Measurements from ENCODE around the gene LSAMP.

LSAMP gene

GRCh38 chr3:116298151-116298550 is 147.1 kb downstream of the LSAMP start:
- Histone ChIP-seq H3K27ac (ENCODE audit: low read length) (no peak overlapping the region), H3K36me3 (ENCODE audit: control insufficient read depth in 2 of 2, insufficient read depth in 2 of 2, low read length in 2 of 2) (no peaks in the 10 kb centered on the region), H3K4me3 (ENCODE audit: low read length in 2 of 2) (no peak overlapping the region), H3K4me1 (ENCODE audit: control insufficient read depth, insufficient read depth, low read length) (peaks cover 6% of the 10 kb centered on the region), H3K9ac (ENCODE audit: low read length in 2 of 2) (no peak overlapping the region), H3K9me3 (ENCODE audit: control insufficient read depth in 2 of 2, low read length in 2 of 2) (no peaks in the 10 kb centered on the region), H3K27me3 (ENCODE audit: control insufficient read depth in 1 of 2, insufficient read depth in 2 of 2, low read length in 2 of 2) (no peaks in the 10 kb centered on the region)

GRCh38 chr3:116291141-116291540 is 154.1 kb downstream of the LSAMP start:
- no peaks in the 10 kb centered on the region for H3K9me3 ChIP-seq (ENCODE audit: control insufficient read depth in 2 of 2, low read length in 2 of 2)
- H3K4me3 ChIP-seq (ENCODE audit: low read length in 2 of 2) = no peak overlapping the region
- H3K9ac ChIP-seq (ENCODE audit: low read length in 2 of 2) = no peak overlapping the region
- H3K36me3 ChIP-seq (ENCODE audit: control insufficient read depth in 2 of 2, insufficient read depth in 2 of 2, low read length in 2 of 2) = no peaks in the 10 kb centered on the region
- no peak overlapping the region for H3K27ac ChIP-seq (ENCODE audit: low read length)
- no peaks in the 10 kb centered on the region for H3K27me3 ChIP-seq (ENCODE audit: control insufficient read depth in 1 of 2, insufficient read depth in 2 of 2, low read length in 2 of 2)
- no peaks in the 10 kb centered on the region for H3K4me1 ChIP-seq (ENCODE audit: control insufficient read depth, insufficient read depth, low read length)

DNA sequence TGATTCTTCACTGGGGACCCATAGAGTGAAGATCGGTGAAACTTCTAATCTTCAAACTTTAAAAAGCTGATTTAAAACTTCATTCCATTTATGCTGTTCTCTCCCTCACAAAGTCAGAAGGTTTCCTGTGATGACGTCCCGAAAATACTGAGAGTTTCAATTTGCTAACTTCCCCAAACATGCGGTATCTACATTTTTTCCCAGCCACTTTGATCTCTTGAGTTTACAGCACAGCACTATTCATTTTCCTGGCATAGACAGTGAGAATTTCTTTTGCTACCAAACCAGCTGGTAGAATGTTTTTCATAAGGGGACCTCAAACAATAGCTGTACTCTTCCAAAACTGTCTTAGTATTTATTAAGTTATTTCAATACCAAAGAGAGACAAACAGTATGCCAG is 156.8 kb downstream of the LSAMP start:
- Histone ChIP-seq H3K9ac (ENCODE audit: low read length in 2 of 2) (no peak overlapping the region), H3K27me3 (ENCODE audit: control insufficient read depth in 1 of 2, insufficient read depth in 2 of 2, low read length in 2 of 2) (no peaks in the 10 kb centered on the region), H3K4me1 (ENCODE audit: control insufficient read depth, insufficient read depth, low read length) (no peaks in the 10 kb centered on the region), H3K27ac (ENCODE audit: low read length) (no peak overlapping the region), H3K9me3 (ENCODE audit: control insufficient read depth in 2 of 2, low read length in 2 of 2) (no peaks in the 10 kb centered on the region), H3K4me3 (ENCODE audit: low read length in 2 of 2) (peak overlapping the region in 1 of 2 donors; percentile 47), H3K36me3 (ENCODE audit: control insufficient read depth in 2 of 2, insufficient read depth in 2 of 2, low read length in 2 of 2) (no peaks in the 10 kb centered on the region)

DNA sequence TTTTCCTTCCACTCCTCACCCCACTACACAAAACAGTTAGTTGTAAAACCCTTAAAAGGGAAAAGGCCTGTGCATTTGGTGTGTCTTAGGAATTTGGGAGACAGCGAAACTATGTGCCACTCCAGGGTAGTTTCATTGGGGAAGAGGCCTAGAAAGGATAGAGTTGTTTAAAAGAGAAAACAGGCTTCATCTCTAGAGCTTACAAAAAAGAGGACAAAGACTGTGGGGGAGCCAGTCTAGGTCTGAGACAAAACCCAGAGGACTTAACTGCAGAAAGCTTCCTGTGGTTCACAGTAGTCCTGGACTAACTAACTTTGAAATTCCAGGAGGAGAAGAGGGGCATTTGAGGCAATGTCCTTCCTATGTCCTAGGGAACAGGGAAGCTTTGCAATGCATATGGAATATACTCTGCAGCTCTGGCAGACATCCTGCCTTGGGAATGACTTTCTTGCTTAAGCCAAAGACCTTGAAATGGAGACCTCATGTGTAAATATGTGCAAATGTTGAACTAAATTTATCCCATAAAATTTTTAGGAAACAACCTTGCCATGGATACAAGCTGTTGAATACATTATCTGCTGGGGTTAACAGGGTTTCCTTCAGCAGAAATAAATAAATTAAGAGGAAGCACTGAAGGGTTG is 159.4 kb downstream of the LSAMP start:
- Histone ChIP-seq H3K27ac (ENCODE audit: low read length) (no peak overlapping the region), H3K9me3 (ENCODE audit: control insufficient read depth in 2 of 2, low read length in 2 of 2) (no peaks in the 10 kb centered on the region), H3K9ac (ENCODE audit: low read length in 2 of 2) (no peak overlapping the region), H3K27me3 (ENCODE audit: control insufficient read depth in 1 of 2, insufficient read depth in 2 of 2, low read length in 2 of 2) (no peaks in the 10 kb centered on the region), H3K4me3 (ENCODE audit: low read length in 2 of 2) (no peak overlapping the region), H3K36me3 (ENCODE audit: control insufficient read depth in 2 of 2, insufficient read depth in 2 of 2, low read length in 2 of 2) (no peaks in the 10 kb centered on the region), H3K4me1 (ENCODE audit: control insufficient read depth, insufficient read depth, low read length) (no peaks in the 10 kb centered on the region)

DNA sequence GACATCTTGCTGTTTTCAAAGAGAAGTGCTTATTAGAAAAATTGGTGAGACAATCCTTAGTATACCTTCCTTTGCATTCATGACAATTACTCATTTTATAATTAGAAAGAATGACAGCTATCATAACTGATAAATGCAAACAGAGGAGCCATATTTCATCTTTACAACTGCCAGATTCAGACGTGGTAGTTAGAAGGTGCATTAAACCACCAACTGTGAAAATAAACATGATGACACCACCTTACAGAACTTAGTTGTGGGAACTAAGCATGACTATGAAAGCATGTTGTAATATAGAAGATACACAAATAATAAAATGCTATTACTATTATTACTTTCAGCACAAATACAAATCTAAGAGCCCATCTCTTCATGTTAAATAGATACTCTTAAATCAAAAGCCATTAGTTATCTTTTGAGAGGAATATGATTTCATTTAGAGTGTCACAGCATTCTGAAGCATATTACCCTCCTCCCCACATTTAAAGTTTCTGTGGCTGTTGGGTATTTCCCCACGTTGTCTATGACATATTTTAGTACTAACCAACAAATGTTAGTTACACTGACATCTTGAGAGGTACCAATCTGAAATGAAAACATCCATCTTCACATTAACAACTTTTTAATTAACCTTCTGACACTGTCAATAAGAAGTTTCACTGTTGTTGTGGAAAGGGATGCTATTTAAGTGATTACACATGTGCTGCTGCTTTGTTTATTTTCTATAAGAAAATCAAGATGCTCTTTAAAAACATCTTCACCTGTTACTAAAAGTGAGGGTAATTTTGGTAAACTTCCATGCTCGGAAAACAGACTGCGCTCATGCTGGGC is 163.8 kb downstream of the LSAMP start:
- H3K4me3 ChIP-seq (ENCODE audit: low read length in 2 of 2) = no peak overlapping the region

DNA sequence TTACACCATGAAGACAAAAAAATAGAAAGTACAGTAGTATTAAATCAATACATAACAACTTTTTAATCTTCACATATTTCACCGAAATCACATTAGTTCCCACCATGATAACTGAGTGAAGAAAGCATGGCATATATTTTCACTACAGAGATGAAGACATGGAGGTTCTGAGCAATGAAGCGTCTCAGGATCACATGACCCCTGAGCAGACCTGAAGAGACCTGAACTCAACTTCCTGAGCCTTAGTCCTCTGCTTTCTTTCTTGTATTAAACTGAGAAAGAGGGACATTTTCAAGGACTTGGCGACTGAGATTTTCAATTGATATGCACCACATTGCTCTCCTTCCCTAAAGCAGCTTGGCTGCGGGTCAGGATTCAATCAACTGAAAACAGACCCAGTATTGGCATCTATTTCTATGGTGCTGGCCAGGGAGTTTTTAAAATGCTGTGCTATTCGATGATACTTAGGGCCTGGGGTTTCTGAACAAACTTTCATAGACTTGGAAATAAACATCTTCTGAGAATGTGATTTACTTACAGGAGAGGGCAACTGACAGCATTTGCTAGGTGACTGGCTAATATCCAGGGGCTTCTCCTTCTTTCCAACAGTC is 165.1 kb downstream of the LSAMP start:
- no peak overlapping the region for H3K27ac ChIP-seq (ENCODE audit: low read length)
- peak overlapping the region; percentile 6 to 36 for H3K4me3 ChIP-seq (ENCODE audit: low read length in 2 of 2)
- H3K9me3 ChIP-seq (ENCODE audit: control insufficient read depth in 2 of 2, low read length in 2 of 2) = no peaks in the 10 kb centered on the region
- no peaks in the 10 kb centered on the region for H3K36me3 ChIP-seq (ENCODE audit: control insufficient read depth in 2 of 2, insufficient read depth in 2 of 2, low read length in 2 of 2)
- peak overlapping the region in 1 of 2 donors; percentile 13 for H3K9ac ChIP-seq (ENCODE audit: low read length in 2 of 2)
- peaks cover 7% of the 10 kb centered on the region for H3K4me1 ChIP-seq (ENCODE audit: control insufficient read depth, insufficient read depth, low read length)
- H3K27me3 ChIP-seq (ENCODE audit: control insufficient read depth in 1 of 2, insufficient read depth in 2 of 2, low read length in 2 of 2) = no peaks in the 10 kb centered on the region

More for the DNA sequence above, 163.8 kb downstream of the LSAMP start:
- Histone ChIP-seq H3K27ac (ENCODE audit: low read length) (no peak overlapping the region), H3K27me3 (ENCODE audit: control insufficient read depth in 1 of 2, insufficient read depth in 2 of 2, low read length in 2 of 2) (no peaks in the 10 kb centered on the region), H3K36me3 (ENCODE audit: control insufficient read depth in 2 of 2, insufficient read depth in 2 of 2, low read length in 2 of 2) (no peaks in the 10 kb centered on the region), H3K9me3 (ENCODE audit: control insufficient read depth in 2 of 2, low read length in 2 of 2) (no peaks in the 10 kb centered on the region), H3K9ac (ENCODE audit: low read length in 2 of 2) (no peak overlapping the region), H3K4me1 (ENCODE audit: control insufficient read depth, insufficient read depth, low read length) (peaks cover 7% of the 10 kb centered on the region)

DNA sequence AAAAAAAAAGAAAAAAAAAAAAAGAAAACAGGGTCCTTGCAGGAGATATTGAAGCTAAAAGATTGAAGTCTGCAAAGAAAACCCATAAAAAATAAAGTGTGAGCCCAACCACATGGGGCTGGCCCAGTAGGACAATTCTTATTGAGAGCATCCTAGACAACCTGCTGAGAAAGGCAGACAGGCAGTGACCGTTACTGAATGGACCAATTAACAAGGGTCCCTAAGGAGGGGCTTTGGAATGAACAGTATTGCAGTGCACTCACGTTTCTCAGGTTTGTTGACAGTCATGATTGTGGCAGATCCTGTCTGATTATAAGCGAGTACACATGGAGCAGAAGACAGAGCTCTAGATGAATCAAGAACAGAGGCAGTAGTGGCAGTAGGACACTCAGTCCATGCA is 168.6 kb downstream of the LSAMP start:
- H3K9me3 ChIP-seq (ENCODE audit: control insufficient read depth in 2 of 2, low read length in 2 of 2) = no peaks in the 10 kb centered on the region
- H3K36me3 ChIP-seq (ENCODE audit: control insufficient read depth in 2 of 2, insufficient read depth in 2 of 2, low read length in 2 of 2) = no peaks in the 10 kb centered on the region
- H3K9ac ChIP-seq (ENCODE audit: low read length in 2 of 2) = no peak overlapping the region
- H3K27ac ChIP-seq (ENCODE audit: low read length) = no peak overlapping the region
- H3K4me3 ChIP-seq (ENCODE audit: low read length in 2 of 2) = no peak overlapping the region
- H3K27me3 ChIP-seq (ENCODE audit: control insufficient read depth in 1 of 2, insufficient read depth in 2 of 2, low read length in 2 of 2) = no peaks in the 10 kb centered on the region
- H3K4me1 ChIP-seq (ENCODE audit: control insufficient read depth, insufficient read depth, low read length) = peaks cover 7% of the 10 kb centered on the region

DNA sequence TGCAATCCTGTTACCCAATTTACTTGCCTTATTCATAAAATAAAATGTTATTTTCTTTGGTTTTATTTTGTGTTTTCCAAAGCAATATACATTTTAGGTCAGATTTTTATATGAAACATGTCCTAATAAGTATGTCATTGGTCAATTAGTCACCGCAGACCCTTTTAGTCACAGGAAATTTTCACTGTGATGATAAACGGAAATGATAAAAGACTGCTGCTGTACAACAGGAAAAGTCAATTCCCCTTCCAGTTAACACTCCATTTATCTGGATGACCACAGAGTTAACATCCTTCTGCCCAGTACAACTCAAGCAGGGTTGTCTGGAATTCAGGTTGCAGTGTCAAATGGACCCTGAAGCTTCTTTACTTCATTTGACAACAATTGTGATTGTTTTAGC is 175.2 kb downstream of the LSAMP start:
- no peak overlapping the region for H3K27ac ChIP-seq (ENCODE audit: low read length)
- H3K9me3 ChIP-seq (ENCODE audit: control insufficient read depth in 2 of 2, low read length in 2 of 2) = no peaks in the 10 kb centered on the region
- no peak overlapping the region for H3K9ac ChIP-seq (ENCODE audit: low read length in 2 of 2)
- H3K27me3 ChIP-seq (ENCODE audit: control insufficient read depth in 1 of 2, insufficient read depth in 2 of 2, low read length in 2 of 2) = no peaks in the 10 kb centered on the region
- H3K36me3 ChIP-seq (ENCODE audit: control insufficient read depth in 2 of 2, insufficient read depth in 2 of 2, low read length in 2 of 2) = no peaks in the 10 kb centered on the region
- no peaks in the 10 kb centered on the region for H3K4me1 ChIP-seq (ENCODE audit: control insufficient read depth, insufficient read depth, low read length)
- H3K4me3 ChIP-seq (ENCODE audit: low read length in 2 of 2) = no peak overlapping the region

GRCh38 chr3:116267116-116267515 is 178.2 kb downstream of the LSAMP start:
- Histone ChIP-seq H3K27me3 (ENCODE audit: control insufficient read depth in 1 of 2, insufficient read depth in 2 of 2, low read length in 2 of 2) (no peaks in the 10 kb centered on the region), H3K4me3 (ENCODE audit: low read length in 2 of 2) (no peak overlapping the region), H3K36me3 (ENCODE audit: control insufficient read depth in 2 of 2, insufficient read depth in 2 of 2, low read length in 2 of 2) (no peaks in the 10 kb centered on the region), H3K4me1 (ENCODE audit: control insufficient read depth, insufficient read depth, low read length) (no peaks in the 10 kb centered on the region), H3K9me3 (ENCODE audit: control insufficient read depth in 2 of 2, low read length in 2 of 2) (no peaks in the 10 kb centered on the region), H3K27ac (ENCODE audit: low read length) (no peak overlapping the region), H3K9ac (ENCODE audit: low read length in 2 of 2) (no peak overlapping the region)

- no peaks in the 10 kb centered on the region for H3K4me1 ChIP-seq (ENCODE audit: control insufficient read depth, insufficient read depth, low read length)
Observed at GRCh38 chr3:116265976-116266584, 179.2 kb downstream of the LSAMP start.

More at GRCh38 chr3:116265976-116266584, 179.2 kb downstream of the LSAMP start:
- H3K27ac ChIP-seq (ENCODE audit: low read length) = no peak overlapping the region
- H3K9me3 ChIP-seq (ENCODE audit: control insufficient read depth in 2 of 2, low read length in 2 of 2) = no peaks in the 10 kb centered on the region
- no peak overlapping the region for H3K9ac ChIP-seq (ENCODE audit: low read length in 2 of 2)
- H3K27me3 ChIP-seq (ENCODE audit: control insufficient read depth in 1 of 2, insufficient read depth in 2 of 2, low read length in 2 of 2) = no peaks in the 10 kb centered on the region
- no peaks in the 10 kb centered on the region for H3K36me3 ChIP-seq (ENCODE audit: control insufficient read depth in 2 of 2, insufficient read depth in 2 of 2, low read length in 2 of 2)
- no peak overlapping the region for H3K4me3 ChIP-seq (ENCODE audit: low read length in 2 of 2)
